T-cell (primary cell): ENCODE results near the gene PISD. TPM values are rescaled to one million over a fixed set of nuclear protein-coding genes. Genes with fewer than 3 reads are reported as not detected.

Experiments
- ATAC-seq, 4 experiments: fragments of 200-7000 bp in 3 of 4; fragments of 150-1000 bp in 1 of 4; cut with Tn5 transposase; replicated peaks in 1 of 4; 1 replicate in 3 of 4; 2 replicates in 1 of 4; pipeline ENCODE4 v1.10.0; 2021; ENCODE audit warnings: moderate library complexity in 3 of 4, mild to moderate bottlenecking in 2 of 4, moderate number of reproducible peaks in 1 of 4
- CTCF ChIA-PET, 2 donors: fragments of 300-600 bp; sonication (Branson Sonifier 250); formaldehyde crosslinking; loops; one replicate each; lab custom pipeline; 2022; ENCODE audit warnings: antibody characterized with exemption in 2 of 2; lab: Charles Lee
- POLR2A ChIA-PET, 2 donors: fragments of 300-600 bp; sonication (Branson Sonifier 250); formaldehyde crosslinking; loops; one replicate each; lab custom pipeline; 2022; ENCODE audit warnings: antibody characterized with exemption in 2 of 2; lab: Charles Lee
- DNase-seq, 35 experiments: peaks; one replicate each; pipeline versions ENCODE4 v3.0.0 to v3.0.0-alpha.2; 2013 to 2023
- H3K27ac ChIP-seq: one replicate; pipeline ENCODE4 v1.5.1; 2013; ENCODE audit warnings: low read length
- H3K27me3 ChIP-seq, 2 experiments: replicated peaks in 1 of 2; 1 replicate in 1 of 2; 2 replicates in 1 of 2; pipeline versions ENCODE4 v1.6.1 to v1.7.0; 2013; ENCODE audit warnings: low read length in 1 of 2, mixed read lengths in 1 of 2; ENCODE audit not compliant: control insufficient read depth in 2 of 2, insufficient read depth in 2 of 2; ENCODE audit errors: extremely low read depth in 1 of 2
- H3K36me3 ChIP-seq, 2 donors: 1 replicate in 1 of 2; 2 replicates in 1 of 2; pipeline versions ENCODE4 v1.6.1 to v1.7.0; 2013; ENCODE audit warnings: low read length in 1 of 2; ENCODE audit not compliant: control insufficient read depth in 2 of 2, insufficient read depth in 1 of 2; ENCODE audit errors: extremely low read depth in 1 of 2
- H3K4me1 ChIP-seq, 2 experiments: 1 replicate in 1 of 2; 2 replicates in 1 of 2; pipeline versions ENCODE4 v1.6.1 to v1.7.0; 2013; ENCODE audit warnings: low read length in 2 of 2, mixed read lengths in 1 of 2; ENCODE audit not compliant: insufficient read depth in 2 of 2, control insufficient read depth in 1 of 2; ENCODE audit errors: extremely low read depth in 1 of 2
- H3K4me3 ChIP-seq, 2 donors: 1 replicate in 1 of 2; 2 replicates in 1 of 2; pipeline versions ENCODE4 v1.5.1 to v1.7.0; 2013; ENCODE audit warnings: mild to moderate bottlenecking in 2 of 2, low read length in 1 of 2, moderate library complexity in 1 of 2; ENCODE audit not compliant: control insufficient read depth in 1 of 2; ENCODE audit errors: extremely low read depth in 1 of 2
- H3K9me3 ChIP-seq: 2 replicates; pipeline ENCODE4 v1.7.0; 2013
- H3K27ac Mint-ChIP-seq, 2 donors: one replicate each; pipeline ENCODE4 v1.8.0; 2020 to 2021; ENCODE audit warnings: mild to moderate bottlenecking in 2 of 2, mixed read lengths in 2 of 2
- H3K27me3 Mint-ChIP-seq, 2 donors: one replicate each; pipeline ENCODE4 v1.8.0; 2021 to 2022; ENCODE audit warnings: mixed read lengths in 2 of 2
- H3K36me3 Mint-ChIP-seq: one replicate; pipeline ENCODE4 v1.8.0; 2021; ENCODE audit warnings: mixed read lengths
- H3K4me1 Mint-ChIP-seq, 3 donors: one replicate each; pipeline ENCODE4 v1.8.0; 2020 to 2022; ENCODE audit warnings: mixed read lengths in 3 of 3, mild to moderate bottlenecking in 1 of 3
- H3K4me3 Mint-ChIP-seq, 3 donors: one replicate each; pipeline ENCODE4 v1.8.0; 2020 to 2022; ENCODE audit warnings: mild to moderate bottlenecking in 3 of 3, mixed read lengths in 3 of 3, moderate library complexity in 3 of 3
- H3K9me3 Mint-ChIP-seq, 3 donors: one replicate each; pipeline ENCODE4 v1.8.0; 2020 to 2022; ENCODE audit warnings: mixed read lengths in 3 of 3
- WGBS: methylation state at CpG from one replicate; pipeline ENCODE4 v1.1.5; 2013; ENCODE audit warnings: missing lambda C conversion rate; ENCODE audit not compliant: insufficient coverage; 5-methylcytosine and 5-hydroxymethylcytosine counted together
- total RNA-seq, 35 experiments: library from RNA in 6 of 35; stranded (reverse) in 6 of 35; fragments of 120-200 nt in 1 of 35; gene quantifications; one replicate each; pipeline versions ENCODE4 v1.2.1 to v1.2.4 and lab custom pipeline; 2013 to 2026

Gene PISD
- total RNA-seq, 5 donors from 2014 or later (not counting 1 experiment from before 2014, with no cell fraction given), result 35.0 to 44.2 (median 39.3) TPM

GRCh38 chr22:31588970-31589675 is 72.9 kb downstream of the PISD start:
- H3K36me3 Mint-ChIP-seq, result peaks cover 25% of the 10 kb centered on the region
- peaks cover 6 to 49% of the 10 kb centered on the region in 2 donors for H3K36me3 ChIP-seq
- H3K27me3 ChIP-seq, result no peaks in the 10 kb centered on the region
- no peaks in the 10 kb centered on the region for H3K9me3 Mint-ChIP-seq
- H3K4me3 ChIP-seq, result no peak overlapping the region
- ChIA-PET POLR2A (interaction anchor here in 1 of 2 donors (0.7 kb wide), 1 partner anchor 11 kb away, joined by 3 read pairs; no protein-coding TSS in a partner anchor), CTCF (no interaction called here)
- no peak overlapping the region for H3K4me3 Mint-ChIP-seq
- peaks cover 22 to 30% (median 23%) of the 10 kb centered on the region in 3 donors for H3K4me1 Mint-ChIP-seq
- H3K4me1 ChIP-seq, result peaks cover 0 to 15% of the 10 kb centered on the region in 2 experiments
- ATAC-seq, result no peak
- DNase-seq, result no peak
- 95% methylated on average over 5 of the region's 6 CpGs for WGBS
- no peaks in the 10 kb centered on the region for H3K27me3 Mint-ChIP-seq
- no peaks in the 10 kb centered on the region for H3K9me3 ChIP-seq
- no peak overlapping the region for H3K27ac Mint-ChIP-seq
- H3K27ac ChIP-seq, result no peak overlapping the region

GRCh38 chr22:31586137-31586920 is 75.7 kb downstream of the PISD start:
- Mint-ChIP-seq H3K27me3 (no peaks in the 10 kb centered on the region), H3K4me1 (peaks cover 35 to 50% (median 42%) of the 10 kb centered on the region in 3 donors), H3K4me3 (no peak overlapping the region), H3K27ac (peak overlapping the region; percentile 92 to 95), H3K36me3 (peaks cover 28% of the 10 kb centered on the region), H3K9me3 (no peaks in the 10 kb centered on the region)
- Histone ChIP-seq H3K27me3 (no peaks in the 10 kb centered on the region), H3K4me3 (no peak overlapping the region), H3K36me3 (peaks cover 9 to 54% of the 10 kb centered on the region in 2 donors), H3K4me1 (peaks cover 0 to 22% of the 10 kb centered on the region in 2 experiments), H3K9me3 (no peaks in the 10 kb centered on the region), H3K27ac (peak overlapping the region; percentile 10)
- no peak for ATAC-seq
- POLR2A ChIA-PET, result no interaction called here
- WGBS, result 93% methylated on average over 3 of the region's 7 CpGs
- CTCF ChIA-PET, result no interaction called here
- DNase-seq, result no peak

- peaks cover 35 to 50% (median 42%) of the 10 kb centered on the region in 3 donors for H3K4me1 Mint-ChIP-seq
- CTCF ChIA-PET, result no interaction called here
- Histone ChIP-seq H3K4me1 (peaks cover 0 to 22% of the 10 kb centered on the region in 2 experiments), H3K27me3 (no peaks in the 10 kb centered on the region), H3K4me3 (no peak overlapping the region), H3K36me3 (peaks cover 9 to 57% of the 10 kb centered on the region in 2 donors), H3K27ac (peak overlapping the region; percentile 10), H3K9me3 (no peaks in the 10 kb centered on the region)
- H3K4me3 Mint-ChIP-seq, result peak overlapping the region in 2 of 3 donors; percentile 0 to 48
- POLR2A ChIA-PET, result no interaction called here
- ATAC-seq (peak in 3 of 4 experiments; percentile 43 to 63 (median 52)), DNase-seq (peak in 1 of 35 experiments; percentile 3)
- 100% methylated on average over 1 of the region's 3 CpGs for WGBS
- no peaks in the 10 kb centered on the region for H3K27me3 Mint-ChIP-seq
- H3K27ac Mint-ChIP-seq, result peak overlapping the region; percentile 92 to 95
- H3K9me3 Mint-ChIP-seq, result no peaks in the 10 kb centered on the region
- peaks cover 31% of the 10 kb centered on the region for H3K36me3 Mint-ChIP-seq
These were observed 76.7 kb downstream of the PISD start for GRCh38 chr22:31585161-31585859.

GRCh38 chr22:31584804-31585160 is 77.2 kb downstream of the PISD start:
- H3K36me3 Mint-ChIP-seq, result peaks cover 36% of the 10 kb centered on the region

GRCh38 chr22:31583861-31584485 is 78.0 kb downstream of the PISD start:
- 83% methylated on average over 2 of the region's 3 CpGs for WGBS
- no peaks in the 10 kb centered on the region for H3K27me3 Mint-ChIP-seq
- peak overlapping the region; percentile 92 to 95 for H3K27ac Mint-ChIP-seq
- H3K9me3 ChIP-seq, result no peaks in the 10 kb centered on the region
- peaks cover 9 to 62% of the 10 kb centered on the region in 2 donors for H3K36me3 ChIP-seq
- POLR2A ChIA-PET, result no interaction called here
- no peak overlapping the region for H3K4me3 Mint-ChIP-seq
- H3K4me1 ChIP-seq, result peaks cover 0 to 22% of the 10 kb centered on the region in 2 experiments
- H3K27ac ChIP-seq, result peak overlapping the region; percentile 10
- no peaks in the 10 kb centered on the region for H3K27me3 ChIP-seq
- H3K4me3 ChIP-seq, result no peak overlapping the region
- ATAC-seq (no peak), DNase-seq (no peak)
- CTCF ChIA-PET, result no interaction called here
- H3K9me3 Mint-ChIP-seq, result no peaks in the 10 kb centered on the region
- H3K4me1 Mint-ChIP-seq, result peaks cover 35 to 50% (median 42%) of the 10 kb centered on the region in 3 donors
- H3K36me3 Mint-ChIP-seq, result peaks cover 36% of the 10 kb centered on the region

More at GRCh38 chr22:31584804-31585160, 77.2 kb downstream of the PISD start:
- Histone ChIP-seq H3K36me3 (peaks cover 9 to 62% of the 10 kb centered on the region in 2 donors), H3K27me3 (no peaks in the 10 kb centered on the region), H3K4me3 (no peak overlapping the region), H3K27ac (peak overlapping the region; percentile 10), H3K4me1 (peaks cover 0 to 22% of the 10 kb centered on the region in 2 experiments), H3K9me3 (no peaks in the 10 kb centered on the region)
- ChIA-PET POLR2A (no interaction called here), CTCF (no interaction called here)
- no peaks in the 10 kb centered on the region for H3K27me3 Mint-ChIP-seq
- 41% methylated on average over 3 of the region's 5 CpGs for WGBS
- peak; percentile 56 to 79 (median 76) for ATAC-seq
- no peaks in the 10 kb centered on the region for H3K9me3 Mint-ChIP-seq
- H3K4me1 Mint-ChIP-seq, result peaks cover 35 to 50% (median 42%) of the 10 kb centered on the region in 3 donors
- DNase-seq, result peak in 1 of 35 experiments; percentile 29
- H3K4me3 Mint-ChIP-seq, result peak overlapping the region; percentile 15 to 48 (median 19)
- H3K27ac Mint-ChIP-seq, result peak overlapping the region; percentile 92 to 95
